22Rv1 (cell line): ENCODE data around the gene ZYX.

Source experiments
- CTCF ChIP-seq: fragments of 450-650 bp; IDR thresholded peaks from 2 replicates; pipeline ENCODE4 v1.5.1; 2017; ENCODE audit warnings: mild to moderate bottlenecking
- ZFX ChIP-seq: fragments of 450-650 bp; IDR thresholded peaks from 2 replicates; pipeline ENCODE4 v1.6.1; 2017; ENCODE audit warnings: antibody characterized with exemption, borderline replicate concordance

- no peak for TF ChIP-seq CTCF
- TF ChIP-seq ZFX, result no peak
These were observed 55.3 kb downstream of the ZYX start for GRCh38 chr7:143436325-143436946.
